Activated CD8-positive, alpha-beta memory T cell treated with anti-CD3 and anti-CD28 coated beads for 1 hour (primary cell): Measurements from ENCODE around the gene SLC22A12.

Experiments used
- DNase-seq, 2 donors: peaks; one replicate each; pipeline ENCODE4 v3.0.0-alpha.2; 2020; ENCODE audit warnings: low read depth in 1 of 2; ENCODE audit errors: extremely low read depth in 1 of 2

The SLC22A12 gene

DNA sequence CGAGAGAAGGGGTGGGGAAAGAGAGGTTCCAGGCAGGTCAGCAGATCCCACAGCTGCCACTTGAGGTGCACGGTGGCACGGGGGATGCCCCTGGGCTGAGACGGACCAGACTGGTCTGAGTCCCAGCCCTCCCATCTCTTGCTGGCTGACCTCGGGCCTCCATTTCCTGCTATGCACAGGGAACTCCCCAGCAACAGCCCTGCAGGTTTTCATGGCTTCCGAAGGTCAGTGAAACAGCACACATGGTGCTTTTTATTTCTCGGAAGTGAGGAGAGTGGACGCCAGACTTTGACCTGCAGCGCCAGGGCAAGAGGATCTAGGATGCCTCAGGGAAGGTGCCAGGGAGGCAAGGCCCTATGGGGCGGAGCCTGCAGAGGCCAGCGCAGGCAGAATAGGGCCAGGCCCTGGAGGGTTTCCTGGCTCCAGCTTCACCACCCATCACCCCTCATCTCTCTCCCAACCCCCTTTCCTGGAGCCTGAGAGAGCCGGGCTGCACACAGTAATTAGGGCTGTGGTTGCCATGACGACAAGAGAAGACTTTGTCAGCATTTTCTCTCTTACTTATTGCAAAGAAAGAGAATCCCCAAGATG lies 29.5 kb downstream of the SLC22A12 start:
- DNase-seq = no peak

DNA sequence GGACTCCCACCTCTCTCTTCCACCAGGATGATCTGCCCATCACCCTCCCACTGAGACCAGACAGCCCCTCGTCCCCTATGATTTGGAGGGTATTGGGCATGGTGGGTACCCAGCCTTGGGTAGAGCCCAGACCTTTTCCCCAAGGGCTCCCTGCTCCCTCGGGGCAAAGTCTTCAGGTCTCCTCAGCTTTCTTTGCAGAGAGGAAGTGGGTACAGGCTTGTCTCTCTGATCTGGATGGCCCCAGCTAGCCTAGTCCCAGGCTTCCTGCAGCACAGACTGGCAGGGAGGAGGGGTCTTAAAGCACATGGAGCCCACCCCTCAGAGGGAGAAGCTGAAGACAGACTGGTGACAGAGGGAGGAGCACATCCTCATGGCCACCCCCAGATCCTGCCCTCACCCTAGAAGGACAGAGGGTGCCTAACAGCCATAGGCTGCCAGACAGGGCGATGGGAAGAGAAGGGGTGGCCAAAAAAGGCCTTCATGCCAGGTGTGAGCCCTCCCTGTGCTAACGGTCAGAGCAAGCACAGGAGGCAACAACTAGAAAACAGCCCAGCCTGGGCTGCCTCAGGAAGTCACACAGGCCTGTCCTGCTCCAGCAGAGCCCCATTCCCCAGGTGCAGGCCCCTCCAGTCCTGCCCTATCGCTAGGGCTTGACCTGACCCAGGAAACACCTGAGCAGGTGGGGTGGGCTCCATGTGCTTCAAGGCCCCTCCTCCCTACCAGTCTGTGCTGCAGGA lies 30.4 kb downstream of the SLC22A12 start:
- no peak for DNase-seq

DNA sequence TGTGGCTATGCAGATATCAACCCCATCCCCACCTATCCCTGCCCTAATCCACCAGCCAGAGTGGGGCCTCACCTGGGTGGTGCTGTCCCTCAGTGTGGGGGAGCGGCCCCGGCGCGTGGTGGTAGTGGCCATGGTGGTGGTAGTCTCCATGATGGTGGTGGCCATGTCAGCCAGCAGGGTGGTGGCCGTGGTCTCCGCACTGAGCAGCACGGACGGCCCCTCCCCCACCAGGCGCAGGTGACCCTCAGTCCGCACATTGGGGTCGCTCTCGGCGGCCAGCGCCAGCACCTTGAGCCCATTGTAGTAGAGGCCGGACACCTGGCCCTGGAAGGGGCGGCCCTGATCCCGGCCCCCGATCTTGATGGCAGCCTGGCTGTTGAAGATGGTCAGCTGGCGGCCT lies 31.7 kb downstream of the SLC22A12 start:
- DNase-seq = no peak

DNA sequence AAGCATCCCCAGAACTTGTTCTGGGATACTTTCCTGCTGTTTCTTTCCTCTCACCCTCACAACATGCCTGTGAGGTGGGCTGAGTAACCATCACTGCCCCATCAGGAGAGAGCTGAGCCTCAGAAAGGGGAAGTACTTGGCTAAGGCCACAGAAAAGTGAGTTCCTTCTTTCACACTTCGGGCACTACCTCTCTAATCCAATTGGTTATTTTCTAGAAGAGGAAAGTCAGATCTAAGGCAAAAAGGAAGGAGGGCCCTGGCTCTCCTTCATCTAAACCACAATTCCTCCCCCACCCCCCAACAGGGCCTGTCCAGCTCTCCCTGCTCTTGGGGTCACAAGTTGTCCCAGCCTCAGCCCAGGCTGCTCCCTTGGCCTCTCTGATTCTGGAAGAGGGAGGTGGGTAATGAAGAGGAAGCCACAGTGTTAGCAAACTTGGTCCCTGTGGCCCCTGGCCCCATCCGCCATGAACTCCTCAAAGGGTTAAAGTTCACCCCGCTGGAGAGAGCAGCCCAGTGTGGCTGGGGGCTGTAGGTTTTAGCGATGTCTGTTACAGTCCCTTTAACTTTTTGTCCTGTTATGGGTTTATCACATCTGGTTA lies 34.0 kb downstream of the SLC22A12 start:
- DNase-seq = no peak

DNA sequence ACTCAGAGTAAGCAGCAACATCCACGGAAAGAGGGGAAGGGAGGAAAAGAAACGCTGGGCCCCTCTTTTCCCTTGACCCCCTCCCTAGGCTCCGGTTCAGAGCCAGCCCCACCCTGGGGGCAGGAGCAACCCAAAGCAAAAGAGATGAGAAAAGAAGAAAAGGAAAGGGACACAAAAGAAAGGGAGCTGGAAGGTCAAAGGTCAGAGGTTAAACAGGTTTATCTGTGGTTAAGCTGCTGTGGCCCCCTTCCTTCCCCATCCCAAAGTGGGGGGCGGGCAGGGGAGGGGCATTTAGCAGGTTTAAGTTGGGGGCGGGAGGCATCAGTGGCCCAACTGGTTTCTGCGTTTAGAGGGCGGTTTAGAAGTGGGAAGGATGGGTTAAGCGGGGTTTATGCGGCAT lies 35.6 kb downstream of the SLC22A12 start:
- no peak for DNase-seq

DNA sequence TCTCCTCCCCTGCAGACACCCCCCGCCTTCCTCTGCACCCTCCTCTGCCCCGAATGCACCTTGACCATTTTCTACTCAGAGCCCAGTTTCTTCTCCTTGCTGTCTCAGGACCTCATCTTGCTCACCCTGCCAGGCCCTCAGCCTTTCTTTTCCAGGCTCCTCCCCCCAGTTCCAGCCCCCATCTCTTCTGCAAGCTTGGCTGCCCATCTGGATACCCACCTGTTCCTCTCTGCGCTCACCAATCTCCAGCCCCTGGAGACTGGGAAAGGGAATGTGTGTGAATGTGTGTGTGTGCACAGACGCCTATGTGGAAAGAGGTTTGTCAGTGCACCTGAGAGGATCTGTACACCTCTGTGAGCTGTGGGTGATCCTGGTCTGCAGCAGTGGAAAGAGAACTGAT lies 36.4 kb downstream of the SLC22A12 start:
- DNase-seq = no peak

DNA sequence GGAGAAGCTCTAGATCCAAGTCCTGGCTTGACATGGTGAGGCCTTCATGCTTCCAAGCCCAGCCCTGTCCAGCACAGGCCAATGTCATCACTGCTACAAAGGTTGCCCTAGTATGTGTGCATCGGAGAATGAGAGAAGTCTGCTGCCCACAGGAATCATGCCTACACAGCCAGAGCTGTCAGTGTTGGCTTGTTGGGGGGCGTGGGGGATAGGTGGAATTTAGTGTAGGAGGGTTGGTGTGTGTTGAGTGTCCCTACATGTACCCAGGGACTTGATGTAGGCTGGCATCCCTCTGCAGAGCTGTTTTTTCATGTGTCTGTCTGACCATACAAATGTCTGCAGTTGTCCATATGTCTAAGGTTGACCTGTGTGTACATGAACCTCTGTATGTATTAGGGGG lies 37.6 kb downstream of the SLC22A12 start:
- no peak for DNase-seq

DNA sequence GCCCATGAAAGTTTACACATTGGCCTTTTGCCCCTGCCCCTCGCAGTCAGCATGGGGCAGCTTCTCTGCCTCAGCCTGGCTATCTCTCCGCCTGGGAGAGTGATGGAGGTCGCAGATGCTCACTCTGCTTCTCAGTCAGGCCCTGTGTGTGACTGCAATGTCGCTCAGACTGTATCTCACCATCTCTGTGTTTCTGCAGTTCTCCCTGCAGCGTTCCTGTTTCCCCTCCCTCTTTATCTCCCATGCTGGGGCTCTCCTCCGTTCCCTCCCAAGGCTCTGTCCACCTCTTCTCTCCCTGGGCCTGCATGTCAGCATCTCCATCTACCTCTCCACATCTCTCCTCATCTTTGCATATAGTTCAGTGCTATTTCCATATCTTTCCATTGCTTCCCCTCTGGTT lies 38.1 kb downstream of the SLC22A12 start:
- DNase-seq = no peak

DNA sequence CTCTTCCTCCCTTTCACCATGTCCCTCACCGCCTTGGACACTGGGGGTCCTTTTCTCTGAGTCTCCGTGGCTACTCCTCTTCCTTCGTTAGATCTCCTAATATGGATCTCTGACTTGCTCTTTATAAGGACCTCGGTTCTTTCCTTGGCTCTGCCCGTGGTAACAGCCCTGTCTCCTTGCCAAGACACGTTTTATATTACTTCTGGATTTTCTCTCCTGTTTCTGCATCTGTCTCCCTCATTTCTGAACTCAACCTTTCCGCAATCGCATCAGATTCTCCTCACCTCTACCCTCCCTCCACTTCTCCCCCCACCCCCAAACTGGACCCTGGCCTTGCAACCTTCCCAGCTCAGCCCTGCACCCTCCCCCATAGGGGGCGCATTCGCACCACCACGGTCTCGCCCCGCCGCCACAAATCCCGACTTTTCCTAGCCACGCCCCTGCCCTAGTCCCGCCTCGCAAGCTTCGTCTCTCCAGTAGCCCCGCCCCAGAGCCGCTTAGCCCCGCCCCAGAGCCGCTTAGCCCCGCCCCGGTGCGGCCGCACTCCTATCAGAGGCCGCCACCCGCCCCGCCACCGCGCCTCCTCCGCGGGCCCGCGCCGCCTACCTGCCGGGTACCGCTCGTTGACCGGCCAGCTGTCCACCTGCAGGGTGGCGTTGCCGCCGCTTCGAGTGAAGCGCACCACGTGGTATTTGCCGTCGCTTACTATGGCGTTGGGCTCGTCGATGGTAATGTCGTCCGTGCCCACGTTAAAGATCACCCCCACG lies 39.0 kb downstream of the SLC22A12 start:
- DNase-seq = no peak

DNA sequence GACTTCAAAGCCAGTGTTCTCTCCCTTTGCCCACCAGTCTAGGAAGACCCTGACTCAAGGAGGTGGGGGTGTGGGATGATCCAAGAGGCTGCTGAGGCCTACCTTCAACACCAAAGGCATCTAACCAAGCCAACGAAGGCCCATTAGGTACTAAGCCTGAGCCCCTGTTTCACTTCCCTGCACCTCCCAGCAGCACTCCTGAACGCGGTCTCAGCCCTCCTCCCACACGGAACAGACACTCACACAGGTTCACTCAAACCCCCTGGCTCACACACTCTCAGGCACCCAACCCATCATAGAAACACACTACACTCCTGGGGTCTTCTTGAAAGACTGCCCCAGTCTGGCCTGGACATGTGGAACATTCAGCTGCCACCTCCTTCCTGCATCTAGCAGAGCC lies 40.7 kb downstream of the SLC22A12 start:
- no peak for DNase-seq

DNA sequence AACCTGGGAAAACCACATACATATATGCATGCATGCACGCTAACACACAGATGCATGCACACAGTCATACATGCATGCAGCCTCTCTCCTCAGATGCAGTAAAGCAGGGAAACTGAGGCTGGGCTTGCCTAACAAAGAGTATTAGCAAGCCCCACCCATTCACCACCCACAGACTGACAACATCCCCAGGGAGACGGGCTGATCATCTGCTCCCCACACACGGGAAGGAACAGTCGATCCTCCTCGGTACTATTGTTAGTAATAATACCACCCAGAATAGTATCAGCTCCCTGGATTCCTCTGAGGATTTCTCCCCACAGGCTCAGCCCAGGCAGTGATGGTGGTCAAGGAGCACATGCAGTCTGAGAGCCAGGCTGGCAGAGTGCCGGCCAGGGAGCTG lies 41.2 kb downstream of the SLC22A12 start:
- DNase-seq = no peak

DNA sequence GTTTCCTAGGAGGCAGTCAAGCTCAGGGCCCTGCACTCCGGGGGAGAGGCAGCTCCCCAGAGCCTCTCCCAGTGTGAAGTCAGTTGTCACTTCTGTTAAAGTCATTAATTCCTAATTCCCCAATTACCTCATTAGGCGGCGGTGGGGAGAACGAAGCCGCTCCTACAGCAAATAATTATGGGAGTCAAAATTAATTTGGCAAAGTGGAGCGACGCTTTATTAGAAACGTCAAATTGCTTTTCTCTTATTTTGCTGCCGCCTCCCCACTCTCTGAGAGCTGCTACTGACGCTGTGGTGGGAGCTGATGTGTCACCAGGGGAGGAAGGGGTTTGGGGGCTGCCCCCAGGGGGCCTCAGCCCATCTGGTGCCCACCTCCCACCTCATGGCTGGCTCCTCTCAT lies 41.6 kb downstream of the SLC22A12 start:
- DNase-seq = no peak

DNA sequence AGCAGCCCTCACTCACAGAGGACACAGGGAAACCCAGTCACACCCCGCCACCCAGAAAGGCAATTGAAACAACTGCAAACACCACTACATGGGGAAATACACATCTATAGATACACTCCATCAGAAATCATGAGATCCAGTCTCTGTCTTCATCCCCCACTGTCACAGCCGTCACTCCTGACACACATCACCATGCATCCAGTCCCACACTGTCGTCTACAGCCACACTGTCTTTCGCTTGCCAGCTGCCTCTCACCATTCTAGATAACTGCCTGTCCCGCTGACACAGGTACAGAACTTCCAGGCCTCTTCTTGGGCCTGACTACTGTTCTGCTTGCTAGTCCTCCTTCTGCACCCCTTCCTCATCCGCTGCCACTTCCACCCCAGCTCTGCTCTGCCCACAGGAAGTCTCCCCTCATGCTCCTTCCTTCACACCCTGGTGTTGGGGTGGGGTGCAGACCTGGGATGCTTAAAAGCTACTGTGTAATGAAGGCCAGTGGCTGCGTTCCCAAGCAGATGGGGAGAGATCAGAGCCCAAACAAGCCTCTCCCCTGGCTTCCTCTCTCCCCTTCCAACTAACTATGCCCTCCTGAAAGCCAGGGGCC lies 42.6 kb downstream of the SLC22A12 start:
- no peak for DNase-seq

DNA sequence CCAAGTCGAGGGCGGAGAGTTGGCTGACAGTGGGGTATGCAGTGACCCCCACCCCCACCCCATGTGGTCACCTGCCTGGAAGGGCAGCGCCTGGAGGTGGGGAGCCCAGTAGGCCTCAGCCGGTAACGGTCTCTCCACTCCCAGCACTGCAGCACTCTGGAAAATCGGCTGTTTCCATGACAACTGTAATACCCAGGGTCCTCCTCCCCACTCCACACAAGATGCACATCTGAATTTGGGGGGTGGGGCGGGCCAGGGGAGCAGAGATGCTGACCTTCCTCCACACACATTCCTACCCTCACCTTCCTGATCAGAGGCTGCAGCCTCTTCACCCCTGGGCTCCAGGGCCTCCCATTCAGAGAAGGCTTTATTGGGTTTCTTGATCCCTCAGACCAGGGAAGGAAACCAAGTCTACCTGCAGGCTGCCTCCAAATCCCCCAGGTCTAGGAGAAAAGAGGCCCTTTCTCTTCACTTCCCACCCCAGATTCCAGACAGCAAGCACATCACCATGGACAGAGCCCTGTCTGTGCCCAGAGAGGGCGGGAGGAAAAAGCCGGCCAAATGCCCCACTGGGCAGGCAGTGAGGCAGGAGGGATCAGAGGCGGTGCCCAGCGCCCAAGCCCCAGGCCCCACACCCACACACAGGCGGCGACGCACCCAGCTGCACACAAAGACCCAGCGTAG lies 46.5 kb downstream of the SLC22A12 start:
- DNase-seq = no peak

DNA sequence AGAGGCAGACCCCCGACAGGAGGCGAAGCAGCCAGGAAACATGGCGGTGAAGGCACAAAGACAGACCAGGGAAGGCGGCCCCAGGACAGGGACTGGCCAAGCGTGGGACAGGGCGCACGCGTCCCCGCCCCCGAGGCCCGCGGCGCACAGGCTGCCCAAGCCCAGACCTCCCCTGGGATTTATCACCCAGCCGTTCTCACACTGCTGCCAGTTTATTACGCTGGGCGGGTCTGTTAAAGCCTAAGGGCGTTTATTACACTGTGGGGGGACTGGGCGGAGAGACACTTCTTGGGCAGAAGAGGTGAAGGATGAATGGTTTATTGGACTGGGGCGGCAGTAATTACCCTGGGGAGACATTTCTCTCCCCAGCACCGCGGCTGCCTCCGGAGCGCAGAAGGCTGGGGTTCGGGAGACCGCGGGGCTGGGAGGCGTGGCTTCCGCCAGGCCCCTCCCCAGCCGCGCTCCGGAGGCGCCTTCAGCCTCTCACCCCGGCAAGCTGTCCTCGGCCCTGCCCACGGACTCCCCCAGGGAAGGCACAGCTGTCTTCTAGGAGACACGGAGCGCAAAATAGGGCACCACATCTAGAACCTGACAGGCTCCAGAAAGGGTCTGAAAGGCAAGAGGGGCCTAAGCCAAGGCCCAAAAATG lies 47.1 kb downstream of the SLC22A12 start:
- no peak for DNase-seq

DNA sequence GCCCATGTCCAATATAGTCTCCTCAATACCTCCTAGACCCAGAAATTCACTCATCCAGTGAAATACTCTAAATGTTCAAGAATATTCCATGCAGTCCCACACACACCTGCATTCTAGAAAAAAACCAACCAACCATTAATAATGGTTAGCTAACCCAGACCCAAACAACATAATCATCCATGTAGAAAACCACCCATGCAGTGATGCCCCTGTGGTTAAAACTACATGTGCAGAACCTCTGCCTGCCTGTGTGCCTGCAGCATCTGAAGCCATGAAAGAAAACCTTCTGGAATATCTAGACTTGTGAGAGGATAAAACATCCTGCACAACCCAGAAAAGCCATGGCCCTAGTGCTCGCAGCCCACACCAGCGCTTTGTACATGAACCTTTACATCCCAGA lies 47.8 kb downstream of the SLC22A12 start:
- DNase-seq = no peak

DNA sequence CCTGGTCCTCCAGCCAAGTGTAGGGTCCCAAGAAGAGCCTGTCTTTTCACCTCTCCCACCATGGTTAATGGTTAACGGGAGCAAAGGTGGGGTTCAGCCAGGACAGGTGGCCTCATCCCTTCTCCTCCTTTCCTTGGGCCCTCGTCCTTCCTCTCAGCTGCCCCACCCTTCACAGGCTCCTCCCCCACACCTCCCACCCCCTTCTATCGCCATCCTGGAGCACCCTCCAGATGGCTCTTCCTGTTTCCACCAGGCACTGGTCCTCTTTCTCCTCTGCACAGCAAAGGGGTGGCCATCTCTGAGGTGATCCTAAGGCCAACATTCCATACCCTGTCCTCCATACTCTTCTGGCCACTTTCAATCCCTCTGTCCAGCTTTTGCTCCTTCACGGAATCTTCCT lies 48.9 kb downstream of the SLC22A12 start:
- no peak for DNase-seq

DNA sequence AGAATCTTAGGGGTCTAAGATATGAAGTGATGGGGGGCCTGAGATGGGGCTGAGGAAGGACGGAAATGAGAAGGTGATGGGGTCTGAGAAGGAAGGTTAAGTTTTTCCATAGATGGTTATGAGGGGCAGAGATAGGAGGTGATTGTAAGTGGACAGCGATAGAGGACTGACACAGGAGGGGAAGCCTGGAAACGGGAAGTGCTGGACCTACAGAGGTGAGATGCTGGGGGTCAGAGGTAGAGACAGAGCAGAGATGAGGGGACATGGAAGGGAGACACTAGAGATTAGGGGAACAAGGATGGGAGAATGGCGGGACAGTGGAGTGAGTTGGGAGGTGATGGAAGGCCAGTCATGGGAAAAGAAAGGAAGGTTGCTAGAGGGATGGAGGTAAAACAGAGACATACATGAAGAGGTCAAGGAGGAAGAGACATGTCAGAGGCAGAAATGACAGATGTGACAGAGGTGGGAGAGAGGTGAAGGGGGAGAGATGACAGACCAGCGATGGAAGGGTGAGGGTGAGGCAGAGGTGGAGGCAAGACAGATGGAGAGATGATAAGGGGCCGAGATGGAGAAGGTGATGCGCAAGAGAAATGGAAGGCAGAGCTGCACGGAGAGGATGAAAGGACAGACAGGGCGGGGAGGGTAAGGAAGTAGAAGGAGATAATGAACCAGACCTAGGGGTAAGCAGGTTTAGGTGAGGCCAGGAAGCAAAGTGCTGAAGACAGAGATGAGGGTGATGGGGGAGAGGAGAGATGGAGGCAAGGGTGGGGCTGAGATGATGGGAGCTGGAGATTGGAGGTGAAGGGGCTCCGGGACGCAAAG lies 50.8 kb downstream of the SLC22A12 start:
- DNase-seq = no peak

DNA sequence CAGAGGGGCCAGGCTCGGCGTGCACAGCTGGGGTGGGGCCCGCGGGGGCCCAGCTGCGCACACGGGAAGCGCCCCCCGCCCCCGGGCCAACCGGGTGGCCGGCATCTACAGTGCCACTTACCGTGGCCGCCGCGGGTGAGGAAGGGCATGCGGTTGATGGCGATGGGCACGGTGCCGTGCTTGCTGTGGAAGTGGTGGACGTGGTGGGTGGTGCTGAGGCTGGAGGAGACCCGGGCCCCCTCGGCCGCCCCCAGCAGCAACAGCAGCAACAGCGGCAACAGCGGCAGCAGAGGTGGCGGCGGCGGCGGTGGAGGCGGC lies 51.4 kb downstream of the SLC22A12 start:
- DNase-seq = no peak

DNA sequence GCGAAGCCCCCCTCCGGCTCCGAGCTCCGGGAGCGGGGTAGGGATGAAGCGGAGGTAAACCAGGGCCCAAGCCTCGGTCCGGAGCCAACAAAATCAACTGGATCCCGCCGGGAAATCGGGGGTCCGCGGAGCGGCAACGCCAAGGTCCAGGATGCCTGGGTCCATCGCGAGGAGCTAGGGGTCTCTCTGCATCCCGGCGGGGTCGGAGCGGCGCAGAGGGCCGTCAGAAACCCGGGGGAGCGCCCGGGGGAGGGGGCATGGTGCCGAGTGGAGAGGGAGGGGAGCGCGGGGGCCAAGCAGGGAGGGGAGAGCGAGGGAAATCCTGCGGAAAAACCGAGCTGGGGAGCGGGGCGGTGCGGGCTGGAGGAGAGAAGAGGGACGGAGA lies 51.8 kb downstream of the SLC22A12 start:
- no peak for DNase-seq
